Uterus (tissue), 2 donors: Measurements from ENCODE around the gene CAMTA1.

Source experiments
- POLR2A ChIP-seq, 2 donors: fragments of 450-650 bp; IDR thresholded peaks; one replicate each; pipeline ENCODE4 v1.6.1; 2016; ENCODE audit warnings: antibody characterized with exemption in 2 of 2, mild to moderate bottlenecking in 1 of 2, moderate library complexity in 1 of 2
- TF ChIP-seq, protein P1 (sequence below), 4 experiments: fragments of 200-600 bp in 2 of 4; fragments of 450-650 bp in 2 of 4; sonication (generic) in 2 of 4; IDR thresholded peaks; one replicate each; pipeline ENCODE4 v1.5.1; 2016 to 2019; ENCODE audit warnings: antibody characterized with exemption in 4 of 4, mild to moderate bottlenecking in 2 of 4, moderate library complexity in 1 of 4

DNA sequence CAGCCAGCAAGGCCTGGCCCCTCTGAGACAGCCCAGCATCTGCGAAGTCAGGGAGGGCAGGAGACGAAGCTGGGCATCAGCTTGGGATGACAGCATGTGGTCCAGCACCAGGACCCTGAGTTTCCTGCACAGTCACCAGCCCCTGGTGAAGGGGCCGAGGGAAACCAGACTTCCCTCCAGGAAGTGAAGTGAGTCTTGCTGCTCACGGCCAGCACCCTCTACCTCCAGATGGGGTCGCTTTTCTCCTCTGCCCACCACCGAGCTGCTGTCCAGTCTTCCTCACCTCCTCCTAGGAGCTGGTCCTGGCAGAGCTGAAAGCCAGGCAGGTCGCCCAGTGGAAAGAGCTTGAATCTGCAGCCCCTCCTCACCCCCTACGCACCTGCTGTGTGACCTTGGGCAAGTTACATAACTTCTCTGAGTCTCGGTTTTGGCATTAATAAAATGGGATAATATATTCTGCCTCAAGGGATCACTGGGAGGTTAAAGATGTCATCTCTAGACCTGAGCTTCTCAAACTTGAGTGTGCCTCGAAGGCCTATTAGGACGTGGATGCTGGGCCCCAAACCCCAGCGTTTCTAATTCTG, 867.4 kb downstream of the CAMTA1 start:
- TF ChIP-seq, protein P1, sequence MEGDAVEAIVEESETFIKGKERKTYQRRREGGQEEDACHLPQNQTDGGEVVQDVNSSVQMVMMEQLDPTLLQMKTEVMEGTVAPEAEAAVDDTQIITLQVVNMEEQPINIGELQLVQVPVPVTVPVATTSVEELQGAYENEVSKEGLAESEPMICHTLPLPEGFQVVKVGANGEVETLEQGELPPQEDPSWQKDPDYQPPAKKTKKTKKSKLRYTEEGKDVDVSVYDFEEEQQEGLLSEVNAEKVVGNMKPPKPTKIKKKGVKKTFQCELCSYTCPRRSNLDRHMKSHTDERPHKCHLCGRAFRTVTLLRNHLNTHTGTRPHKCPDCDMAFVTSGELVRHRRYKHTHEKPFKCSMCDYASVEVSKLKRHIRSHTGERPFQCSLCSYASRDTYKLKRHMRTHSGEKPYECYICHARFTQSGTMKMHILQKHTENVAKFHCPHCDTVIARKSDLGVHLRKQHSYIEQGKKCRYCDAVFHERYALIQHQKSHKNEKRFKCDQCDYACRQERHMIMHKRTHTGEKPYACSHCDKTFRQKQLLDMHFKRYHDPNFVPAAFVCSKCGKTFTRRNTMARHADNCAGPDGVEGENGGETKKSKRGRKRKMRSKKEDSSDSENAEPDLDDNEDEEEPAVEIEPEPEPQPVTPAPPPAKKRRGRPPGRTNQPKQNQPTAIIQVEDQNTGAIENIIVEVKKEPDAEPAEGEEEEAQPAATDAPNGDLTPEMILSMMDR (IDR thresholded peaks at IDR 0.05) = no peak
- TF ChIP-seq POLR2A (IDR thresholded peaks at IDR 0.05) = no peak
